CD4-positive, alpha-beta T cell treated with Interleukin-12 subunit alpha and Interleukin-12 subunit beta, for 1 hour (primary cell): ENCODE results near the gene CFAP52.
"Not testable (repeated sequence)": the region's sequence is repeated elsewhere in the genome, so short reads cannot be mapped to it uniquely, and the experiment has no call there.

ENCODE experiments used
- DNase-seq: peaks from one replicate; pipeline ENCODE4 v3.0.0-alpha.2; 2020

CFAP52 gene

GRCh38 chr17:9571201-9571600 lies 5.2 kb upstream of the CFAP52 start:
- no peak for DNase-seq

- peak; percentile 82 for DNase-seq
Observed at GRCh38 chr17:9575381-9576101, 901 bp upstream of the CFAP52 start, which contains the start of gene STX8. Gene STX8, minus strand, starts transcription at chr17:9575820. Its CDS starts 12 bp downstream, at chr17:9575808.

GRCh38 chr17:9577373-9577709 lies 899 bp downstream of the CFAP52 start:
- DNase-seq = no peak

- no peak for DNase-seq
Observed at GRCh38 chr17:9587969-9588656, 11.7 kb downstream of the CFAP52 start.

- DNase-seq = no peak
Observed at GRCh38 chr17:9594065-9594464, 17.6 kb downstream of the CFAP52 start.

- not testable (repeated sequence) for DNase-seq
Observed at GRCh38 chr17:9597638-9598037, 21.2 kb downstream of the CFAP52 start.

GRCh38 chr17:9598661-9599060 lies 22.2 kb downstream of the CFAP52 start:
- no peak for DNase-seq

GRCh38 chr17:9604583-9604982 lies 28.1 kb downstream of the CFAP52 start:
- not testable (repeated sequence) for DNase-seq

- no peak for DNase-seq
Observed at GRCh38 chr17:9606453-9606852, 30.0 kb downstream of the CFAP52 start.

GRCh38 chr17:9607058-9607457 lies 30.6 kb downstream of the CFAP52 start:
- not testable (repeated sequence) for DNase-seq

GRCh38 chr17:9611557-9611956 lies 35.1 kb downstream of the CFAP52 start:
- no peak for DNase-seq

- no peak for DNase-seq
Observed at GRCh38 chr17:9612006-9612405, 35.6 kb downstream of the CFAP52 start.

- no peak for DNase-seq
Observed at GRCh38 chr17:9615486-9615885, 39.0 kb downstream of the CFAP52 start.

GRCh38 chr17:9622961-9623360 lies 46.5 kb downstream of the CFAP52 start:
- DNase-seq = no peak

GRCh38 chr17:9628509-9628908 lies 52.1 kb downstream of the CFAP52 start:
- DNase-seq = no peak

- DNase-seq = no peak
Observed at GRCh38 chr17:9632741-9633140, 56.3 kb downstream of the CFAP52 start.

- DNase-seq = no peak
Observed at GRCh38 chr17:9635340-9635739, 58.9 kb downstream of the CFAP52 start.

GRCh38 chr17:9636501-9636900 lies 60.1 kb downstream of the CFAP52 start:
- DNase-seq = no peak

GRCh38 chr17:9640388-9640787 lies 63.9 kb downstream of the CFAP52 start:
- not testable (repeated sequence) for DNase-seq

- no peak for DNase-seq
Observed at GRCh38 chr17:9643611-9644010, 67.2 kb downstream of the CFAP52 start.

GRCh38 chr17:9644910-9645751 lies 68.7 kb downstream of the CFAP52 start, which contains the start of gene USP43:
Gene USP43, plus strand, starts transcription at chr17:9645517. Its CDS starts 116 bp downstream, at chr17:9645633.
- DNase-seq = no peak

GRCh38 chr17:9645851-9646545 lies 69.6 kb downstream of the CFAP52 start:
- DNase-seq = no peak

GRCh38 chr17:9646546-9646885 lies 70.1 kb downstream of the CFAP52 start:
- no peak for DNase-seq
